OCI-LY1 (cell line): Measurements from ENCODE around the gene TCF7.

Experiments used
- H2AFZ ChIP-seq: fragments of 200-600 bp; sonication (generic), shearing (Covaris generic); 2 replicates; pipeline ENCODE4 v1.6.0; 2014; ENCODE audit warnings: antibody characterized with exemption, mild to moderate bottlenecking, low read length
- H3F3A ChIP-seq: fragments of 200-600 bp; sonication (generic), shearing (Covaris generic); 2 replicates; pipeline ENCODE4 v1.6.0; 2014; ENCODE audit warnings: mild to moderate bottlenecking, antibody characterized with exemption, low read length, moderate library complexity; ENCODE audit not compliant: insufficient read depth
- H3K27ac ChIP-seq: fragments of 200-600 bp; sonication (generic); 2 replicates; pipeline ENCODE4 v1.5.1; 2014; ENCODE audit warnings: low read length, mixed run types, mild to moderate bottlenecking, low read depth; ENCODE audit not compliant: poor library complexity, severe bottlenecking
- H3K27me3 ChIP-seq: fragments of 200-600 bp; sonication (generic); 2 replicates; pipeline ENCODE4 v1.6.0; 2014; ENCODE audit warnings: antibody characterized with exemption, mild to moderate bottlenecking, low read length, moderate library complexity; ENCODE audit not compliant: insufficient read depth
- H3K36me3 ChIP-seq: fragments of 200-600 bp; sonication (generic); 2 replicates; pipeline ENCODE4 v1.6.1; 2014; ENCODE audit warnings: mild to moderate bottlenecking, antibody characterized with exemption, low read length, moderate library complexity, mixed read lengths; ENCODE audit not compliant: insufficient read depth
- H3K4me1 ChIP-seq: fragments of 200-600 bp; sonication (generic); 2 replicates; pipeline ENCODE4 v1.5.1; 2014; ENCODE audit warnings: mild to moderate bottlenecking, low read length, moderate library complexity; ENCODE audit not compliant: insufficient read depth, severe bottlenecking
- H3K4me2 ChIP-seq: fragments of 200-600 bp; sonication (generic), shearing (Covaris generic); 2 replicates; pipeline ENCODE4 v1.6.1; 2014; ENCODE audit warnings: low read length
- H3K4me3 ChIP-seq: fragments of 200-600 bp; sonication (generic); 2 replicates; pipeline ENCODE4 v1.5.1; 2014; ENCODE audit warnings: low read length, low read depth, mild to moderate bottlenecking, mixed read lengths; ENCODE audit not compliant: poor library complexity, severe bottlenecking
- H3K79me2 ChIP-seq: fragments of 200-600 bp; shearing (Covaris generic); 2 replicates; pipeline ENCODE4 v1.6.1; 2016; ENCODE audit warnings: mixed run types, low read length, mixed read lengths; ENCODE audit not compliant: insufficient read depth
- H3K9ac ChIP-seq: fragments of 200-600 bp; sonication (generic), shearing (Covaris generic); 2 replicates; pipeline ENCODE4 v1.6.1; 2014; ENCODE audit warnings: mild to moderate bottlenecking, low read length, mixed read lengths
- H3K9me2 ChIP-seq: fragments of 200-600 bp; sonication (generic), shearing (Covaris generic); 2 replicates; pipeline ENCODE4 v1.6.1; 2014; ENCODE audit warnings: low read depth, mild to moderate bottlenecking, low read length, mixed read lengths
- H3K9me3 ChIP-seq: fragments of 200-600 bp; shearing (Covaris generic); 2 replicates; pipeline ENCODE4 v1.6.1; 2014; ENCODE audit warnings: low read length, mixed read lengths
- H4K20me1 ChIP-seq: fragments of 200-600 bp; sonication (generic), shearing (Covaris generic); 2 replicates; pipeline ENCODE4 v1.6.0; 2016; ENCODE audit warnings: mild to moderate bottlenecking, low read length; ENCODE audit not compliant: insufficient read depth
- CTCF ChIP-seq: fragments of 200-600 bp; sonication (generic), shearing (Covaris generic); IDR thresholded peaks from 2 replicates; pipeline ENCODE4 v1.5.1; 2017; ENCODE audit warnings: mild to moderate bottlenecking, antibody characterized with exemption, low read length, moderate library complexity, mixed read lengths
- EZH2 ChIP-seq: fragments of 200-600 bp; sonication (generic), shearing (Covaris generic); IDR thresholded peaks from 2 replicates; pipeline ENCODE4 v1.8.0; 2017; ENCODE audit warnings: borderline replicate concordance, mixed run types, mild to moderate bottlenecking, antibody characterized with exemption, low read length, moderate library complexity, mixed read lengths

Gene TCF7

GRCh38 chr5:134107779-134108178 is 6.7 kb upstream of the TCF7 start:
- H3K36me3 ChIP-seq: no peaks in the 10 kb centered on the region
- TF ChIP-seq EZH2: no peak
- no peak for TF ChIP-seq CTCF
- H3K79me2 ChIP-seq: no peaks in the 10 kb centered on the region
- H4K20me1 ChIP-seq: no peaks in the 10 kb centered on the region
- H3K27me3 ChIP-seq: 0 out of 2 replicates have a peak, but pooled peaks cover 8% of the 10 kb centered on the region
- no peak overlapping the region for H3K9ac ChIP-seq
- H3K4me1 ChIP-seq: no peaks in the 10 kb centered on the region
- H3K4me2 ChIP-seq: no peak overlapping the region
- H3K9me2 ChIP-seq: no peaks in the 10 kb centered on the region
- no peaks in the 10 kb centered on the region for H3K9me3 ChIP-seq
- no peak overlapping the region for H3K27ac ChIP-seq
- no peak overlapping the region for H3K4me3 ChIP-seq
- H3F3A ChIP-seq: no peaks in the 10 kb centered on the region
- no peak overlapping the region for H2AFZ ChIP-seq

GRCh38 chr5:134110382-134110781 is 4.1 kb upstream of the TCF7 start:
- Histone ChIP-seq H3K27me3 (0 out of 2 replicates have a peak, but pooled peaks cover under 1% of the 10 kb centered on the region), H3K9ac (no peak overlapping the region), H3K27ac (no peak overlapping the region), H3K79me2 (no peaks in the 10 kb centered on the region), H3F3A (no peaks in the 10 kb centered on the region), H3K4me3 (no peak overlapping the region), H3K9me3 (no peaks in the 10 kb centered on the region), H3K4me1 (peaks cover 6% of the 10 kb centered on the region), H3K4me2 (no peak overlapping the region), H4K20me1 (no peaks in the 10 kb centered on the region), H2AFZ (no peak overlapping the region), H3K9me2 (no peaks in the 10 kb centered on the region), H3K36me3 (no peaks in the 10 kb centered on the region)
- no peak for TF ChIP-seq EZH2
- TF ChIP-seq CTCF: no peak

GRCh38 chr5:134111741-134112647 is 2.5 kb upstream of the TCF7 start:
- no peak overlapping the region for H3K4me2 ChIP-seq
- no peaks in the 10 kb centered on the region for H3F3A ChIP-seq
- H3K9ac ChIP-seq: no peak overlapping the region
- H4K20me1 ChIP-seq: no peaks in the 10 kb centered on the region
- no peak overlapping the region for H3K4me3 ChIP-seq
- no peaks in the 10 kb centered on the region for H3K36me3 ChIP-seq
- no peak for TF ChIP-seq EZH2
- TF ChIP-seq CTCF: no peak
- no peak overlapping the region for H3K27ac ChIP-seq
- peaks cover 6% of the 10 kb centered on the region for H3K4me1 ChIP-seq
- no peaks in the 10 kb centered on the region for H3K79me2 ChIP-seq
- H3K9me3 ChIP-seq: no peaks in the 10 kb centered on the region
- no peaks in the 10 kb centered on the region for H3K27me3 ChIP-seq
- H2AFZ ChIP-seq: no peak overlapping the region
- no peaks in the 10 kb centered on the region for H3K9me2 ChIP-seq
